ENCODE data around the gene CR1L. TPM values are rescaled to one million over a fixed set of nuclear protein-coding genes. Genes with fewer than 3 reads are reported as not detected.

CR1L gene
- under 1 TPM in 2 of 5 donors, not detected in 3; 0.20 to 0.37 TPM for total RNA-seq
- total RNA-seq (2013): not detected
- 0 to 0.14 (median 0) reads per million in 29 experiments for total RNA-seq

DNA sequence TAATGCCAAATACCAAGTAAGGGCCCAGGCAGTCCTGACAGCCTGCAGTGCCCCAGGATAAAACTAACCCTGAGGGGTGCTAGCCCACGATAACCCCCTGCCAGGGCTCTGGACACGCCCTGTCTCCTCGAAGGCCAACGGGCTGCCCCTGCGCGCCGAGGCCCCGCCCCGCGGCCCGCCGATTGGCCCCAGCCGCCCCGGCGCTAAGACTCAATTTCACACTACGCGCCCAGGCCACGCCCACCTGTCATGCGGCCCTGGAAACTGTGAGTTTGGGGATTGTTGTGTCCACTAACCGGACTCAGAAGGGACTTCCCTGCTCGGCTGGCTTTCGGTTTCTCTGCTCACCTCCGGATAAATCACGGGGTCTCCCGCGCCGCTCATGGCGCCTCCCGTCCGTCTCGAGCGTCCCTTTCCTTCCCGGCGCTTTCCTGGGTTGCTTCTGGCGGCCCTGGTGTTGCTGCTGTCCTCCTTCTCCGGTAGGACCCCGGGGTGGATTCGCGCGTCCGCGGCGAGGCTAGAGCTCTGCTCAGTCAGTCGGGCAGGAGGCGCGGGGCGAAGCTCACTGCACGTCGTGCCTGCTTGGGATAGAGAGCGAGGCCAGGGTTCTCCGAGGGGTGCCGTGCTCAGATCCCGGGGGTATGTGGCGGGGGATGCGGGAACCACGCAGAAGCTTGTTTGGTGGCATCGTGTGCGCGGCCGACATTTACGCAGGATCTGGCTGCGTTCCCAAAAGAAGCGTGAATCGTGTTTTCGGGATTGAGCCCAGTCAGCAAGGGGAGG, at the start of gene CR1L:
Gene CR1L, plus strand, starts transcription at position 282 of the 783 bp plus-strand sequence. Its CDS starts 101 bp downstream, at position 383.
- ATAC-seq (replicated peaks in 1 of 4): peak; percentile 94 to 100 (median 97)
- H3K9me3 Mint-ChIP-seq: no peaks in the 10 kb centered on the region
- Histone ChIP-seq H3K36me3 (ENCODE audit: control insufficient read depth in 2 of 2, extremely low read depth in 1 of 2, insufficient read depth in 1 of 2, low read length in 1 of 2) (no peaks in the 10 kb centered on the region), H3K9me3 (no peaks in the 10 kb centered on the region), H3K4me1 (ENCODE audit: control insufficient read depth in 1 of 2, extremely low read depth in 1 of 2, insufficient read depth in 2 of 2, low read length in 2 of 2) (peaks cover 0 to 13% of the 10 kb centered on the region in 2 experiments), H3K27ac (ENCODE audit: low read length) (no peak within 1 kb of the TSS), H3K27me3 (replicated peaks in 1 of 2; ENCODE audit: control insufficient read depth in 2 of 2, extremely low read depth in 1 of 2, insufficient read depth in 2 of 2, low read length in 1 of 2) (peaks cover 0 to 11% of the 10 kb centered on the region in 2 experiments), H3K4me3 (ENCODE audit: control insufficient read depth in 1 of 2, extremely low read depth in 1 of 2, low read length in 1 of 2) (peak within 1 kb of the TSS; percentile 58 to 69)
- WGBS (ENCODE audit: insufficient coverage): 22% methylated on average over 65 of the region's 65 CpGs
- peak within 1 kb of the TSS; percentile 74 to 79 (median 74) for H3K4me3 Mint-ChIP-seq
- POLR2A ChIA-PET: no interaction called here
- no peak within 1 kb of the TSS for H3K27ac Mint-ChIP-seq
- CTCF ChIA-PET: no interaction called here
- peaks cover 8 to 19% of the 10 kb centered on the region in 2 donors for H3K27me3 Mint-ChIP-seq
- H3K4me1 Mint-ChIP-seq: peaks cover 6 to 11% (median 8%) of the 10 kb centered on the region in 3 donors
- peak; percentile 30 to 79 (median 65) for DNase-seq
- H3K36me3 Mint-ChIP-seq: no peaks in the 10 kb centered on the region

GRCh38 chr1:207603777-207604176, 41.2 kb upstream of the CR1L start:
- no peaks in the 10 kb centered on the region for H3K27me3 ChIP-seq (replicated peaks in 1 of 2; ENCODE audit: control insufficient read depth in 2 of 2, extremely low read depth in 1 of 2, insufficient read depth in 2 of 2, low read length in 1 of 2)
- Mint-ChIP-seq H3K9me3 (no peaks in the 10 kb centered on the region), H3K27ac (no peak overlapping the region), H3K4me1 (no peaks in the 10 kb centered on the region), H3K36me3 (no peaks in the 10 kb centered on the region), H3K4me3 (no peak overlapping the region), H3K27me3 (peaks cover 3 to 8% of the 10 kb centered on the region in 2 donors)
- no peak for ATAC-seq (replicated peaks in 1 of 4)
- H3K36me3 ChIP-seq (ENCODE audit: control insufficient read depth in 2 of 2, extremely low read depth in 1 of 2, insufficient read depth in 1 of 2, low read length in 1 of 2): no peaks in the 10 kb centered on the region
- CTCF ChIA-PET: no interaction called here
- no peak overlapping the region for H3K4me3 ChIP-seq (ENCODE audit: control insufficient read depth in 1 of 2, extremely low read depth in 1 of 2, low read length in 1 of 2)
- no peak for DNase-seq
- no peaks in the 10 kb centered on the region for H3K4me1 ChIP-seq (ENCODE audit: control insufficient read depth in 1 of 2, extremely low read depth in 1 of 2, insufficient read depth in 2 of 2, low read length in 2 of 2)
- WGBS (ENCODE audit: insufficient coverage): 90% methylated on average over 2 of the region's 6 CpGs
- POLR2A ChIA-PET: no interaction called here
- H3K9me3 ChIP-seq: no peaks in the 10 kb centered on the region
- no peak overlapping the region for H3K27ac ChIP-seq (ENCODE audit: low read length)

- Mint-ChIP-seq H3K9me3 (no peaks in the 10 kb centered on the region), H3K27me3 (peaks cover 0 to 8% of the 10 kb centered on the region in 2 donors), H3K4me3 (no peak overlapping the region), H3K4me1 (no peaks in the 10 kb centered on the region), H3K27ac (no peak overlapping the region), H3K36me3 (peaks cover 5% of the 10 kb centered on the region)
- ATAC-seq (replicated peaks in 1 of 4) (no peak), DNase-seq (no peak)
- no peaks in the 10 kb centered on the region for H3K27me3 ChIP-seq (replicated peaks in 1 of 2; ENCODE audit: control insufficient read depth in 2 of 2, extremely low read depth in 1 of 2, insufficient read depth in 2 of 2, low read length in 1 of 2)
- ChIA-PET CTCF (interaction anchor here in 1 of 2 donors (0.8 to 1.6 kb wide), 2 partner anchors 15 to 191 kb away, joined by 3 read pairs; no protein-coding TSS in a partner anchor), POLR2A (no interaction called here)
- H3K4me3 ChIP-seq (ENCODE audit: control insufficient read depth in 1 of 2, extremely low read depth in 1 of 2, low read length in 1 of 2): no peak overlapping the region
- no peaks in the 10 kb centered on the region for H3K9me3 ChIP-seq
- H3K36me3 ChIP-seq (ENCODE audit: control insufficient read depth in 2 of 2, extremely low read depth in 1 of 2, insufficient read depth in 1 of 2, low read length in 1 of 2): no peaks in the 10 kb centered on the region
- WGBS (ENCODE audit: insufficient coverage): 100% methylated on average over 1 of the region's 7 CpGs
- no peaks in the 10 kb centered on the region for H3K4me1 ChIP-seq (ENCODE audit: control insufficient read depth in 1 of 2, extremely low read depth in 1 of 2, insufficient read depth in 2 of 2, low read length in 2 of 2)
- H3K27ac ChIP-seq (ENCODE audit: low read length): no peak overlapping the region
These were observed 39.2 kb upstream of the CR1L start for GRCh38 chr1:207605444-207606361.

- CTCF ChIA-PET: interaction anchor here in 1 of 2 donors (1.6 kb wide), 1 partner anchor 14 kb away, joined by 3 read pairs; no protein-coding TSS in a partner anchor
- Histone ChIP-seq H3K36me3 (ENCODE audit: control insufficient read depth in 2 of 2, extremely low read depth in 1 of 2, insufficient read depth in 1 of 2, low read length in 1 of 2) (no peaks in the 10 kb centered on the region), H3K27me3 (replicated peaks in 1 of 2; ENCODE audit: control insufficient read depth in 2 of 2, extremely low read depth in 1 of 2, insufficient read depth in 2 of 2, low read length in 1 of 2) (no peaks in the 10 kb centered on the region), H3K4me3 (ENCODE audit: control insufficient read depth in 1 of 2, extremely low read depth in 1 of 2, low read length in 1 of 2) (no peak overlapping the region), H3K27ac (ENCODE audit: low read length) (no peak overlapping the region), H3K9me3 (no peaks in the 10 kb centered on the region), H3K4me1 (ENCODE audit: control insufficient read depth in 1 of 2, extremely low read depth in 1 of 2, insufficient read depth in 2 of 2, low read length in 2 of 2) (no peaks in the 10 kb centered on the region)
- Mint-ChIP-seq H3K9me3 (no peaks in the 10 kb centered on the region), H3K27me3 (peaks cover 0 to 8% of the 10 kb centered on the region in 2 donors), H3K27ac (no peak overlapping the region), H3K36me3 (peaks cover 5% of the 10 kb centered on the region), H3K4me1 (no peaks in the 10 kb centered on the region), H3K4me3 (no peak overlapping the region)
- POLR2A ChIA-PET: no interaction called here
- DNase-seq: no peak
- WGBS (ENCODE audit: insufficient coverage): no CpG with 5 or more reads among the region's 2 CpGs
- no peak for ATAC-seq (replicated peaks in 1 of 4)
These were observed 38.6 kb upstream of the CR1L start for GRCh38 chr1:207606362-207606755.

DNA sequence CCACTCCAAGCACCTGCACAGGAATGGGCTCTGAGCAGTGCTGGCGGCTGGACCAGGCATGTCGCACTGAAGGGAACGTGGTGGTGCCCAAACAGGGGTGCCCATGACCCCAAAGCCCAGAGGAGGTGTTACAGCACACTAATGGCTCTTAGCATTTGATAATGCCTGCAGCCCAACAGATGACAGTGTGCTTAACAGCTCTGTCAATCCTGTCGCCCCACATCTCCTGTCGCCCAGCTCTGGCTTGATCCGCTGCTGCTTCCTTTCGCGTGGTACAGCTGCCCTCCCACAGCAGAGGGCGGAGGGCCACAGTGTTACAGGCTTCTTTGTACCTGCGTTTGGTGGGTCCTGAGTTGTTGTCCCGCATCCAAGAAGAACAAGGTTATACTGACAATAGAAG, 32.2 kb upstream of the CR1L start:
- peaks cover 4 to 10% of the 10 kb centered on the region in 2 donors for H3K27me3 Mint-ChIP-seq
- H3K4me3 Mint-ChIP-seq: no peak overlapping the region
- H3K9me3 ChIP-seq: no peaks in the 10 kb centered on the region
- H3K27ac ChIP-seq (ENCODE audit: low read length): no peak overlapping the region
- H3K27me3 ChIP-seq (replicated peaks in 1 of 2; ENCODE audit: control insufficient read depth in 2 of 2, extremely low read depth in 1 of 2, insufficient read depth in 2 of 2, low read length in 1 of 2): peaks cover 0 to 9% of the 10 kb centered on the region in 2 experiments
- no peak overlapping the region for H3K4me3 ChIP-seq (ENCODE audit: control insufficient read depth in 1 of 2, extremely low read depth in 1 of 2, low read length in 1 of 2)
- ATAC-seq (replicated peaks in 1 of 4): no peak
- H3K4me1 Mint-ChIP-seq: no peaks in the 10 kb centered on the region
- no peaks in the 10 kb centered on the region for H3K36me3 ChIP-seq (ENCODE audit: control insufficient read depth in 2 of 2, extremely low read depth in 1 of 2, insufficient read depth in 1 of 2, low read length in 1 of 2)
- no peak overlapping the region for H3K27ac Mint-ChIP-seq
- no peak for DNase-seq
- no peaks in the 10 kb centered on the region for H3K9me3 Mint-ChIP-seq
- ChIA-PET CTCF (no interaction called here), POLR2A (no interaction called here)
- peaks cover 5% of the 10 kb centered on the region for H3K36me3 Mint-ChIP-seq
- WGBS (ENCODE audit: insufficient coverage): 78% methylated on average over 11 of the region's 11 CpGs
- no peaks in the 10 kb centered on the region for H3K4me1 ChIP-seq (ENCODE audit: control insufficient read depth in 1 of 2, extremely low read depth in 1 of 2, insufficient read depth in 2 of 2, low read length in 2 of 2)

DNA sequence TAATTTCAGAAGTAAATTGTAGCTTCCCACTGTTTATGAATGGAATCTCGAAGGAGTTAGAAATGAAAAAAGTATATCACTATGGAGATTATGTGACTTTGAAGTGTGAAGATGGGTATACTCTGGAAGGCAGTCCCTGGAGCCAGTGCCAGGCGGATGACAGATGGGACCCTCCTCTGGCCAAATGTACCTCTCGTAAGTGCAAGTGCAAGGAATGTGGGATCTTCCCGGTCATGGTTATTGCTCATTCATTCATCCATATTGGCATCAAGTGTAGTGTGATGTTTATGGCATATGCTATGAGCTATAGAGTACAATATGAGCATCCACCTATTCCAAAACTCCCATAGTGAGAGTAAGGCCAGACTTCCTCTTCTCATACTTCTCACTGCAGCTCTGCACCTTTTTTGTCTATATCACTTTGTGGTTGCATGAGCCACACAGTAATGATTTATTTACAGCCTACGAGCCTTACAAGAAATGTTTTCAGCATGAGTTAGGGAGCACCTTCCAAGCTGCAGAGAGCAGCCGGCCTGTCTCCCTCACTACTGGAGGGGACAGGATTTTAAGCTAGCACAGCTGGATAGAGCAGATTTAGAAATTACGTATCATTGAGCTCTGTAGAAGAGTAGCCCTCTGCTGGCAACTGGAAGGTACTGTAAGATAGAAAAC, 24.9 kb upstream of the CR1L start:
- ChIA-PET CTCF (interaction anchor here in 1 of 2 donors (0.6 to 1.3 kb wide), 6 partner anchors 9 to 177 kb away, joined by 3 to 6 read pairs (median 4); no protein-coding TSS in a partner anchor), POLR2A (no interaction called here)
- DNase-seq: peak in 6 of 35 experiments; percentile 3 to 48 (median 6)
- peak; percentile 67 to 87 (median 78) for ATAC-seq (replicated peaks in 1 of 4)
- H3K4me1 Mint-ChIP-seq: peaks cover 0 to 5% (median 2%) of the 10 kb centered on the region in 3 donors
- H3K9me3 Mint-ChIP-seq: peaks cover 0 to 1% (median 0%) of the 10 kb centered on the region in 3 donors
- H3K36me3 Mint-ChIP-seq: peaks cover 2% of the 10 kb centered on the region
- Histone ChIP-seq H3K9me3 (no peaks in the 10 kb centered on the region), H3K27ac (ENCODE audit: low read length) (no peak overlapping the region), H3K4me3 (ENCODE audit: control insufficient read depth in 1 of 2, extremely low read depth in 1 of 2, low read length in 1 of 2) (no peak overlapping the region), H3K4me1 (ENCODE audit: control insufficient read depth in 1 of 2, extremely low read depth in 1 of 2, insufficient read depth in 2 of 2, low read length in 2 of 2) (no peaks in the 10 kb centered on the region), H3K27me3 (replicated peaks in 1 of 2; ENCODE audit: control insufficient read depth in 2 of 2, extremely low read depth in 1 of 2, insufficient read depth in 2 of 2, low read length in 1 of 2) (peaks cover 0 to 4% of the 10 kb centered on the region in 2 experiments), H3K36me3 (ENCODE audit: control insufficient read depth in 2 of 2, extremely low read depth in 1 of 2, insufficient read depth in 1 of 2, low read length in 1 of 2) (no peaks in the 10 kb centered on the region)
- no peak overlapping the region for H3K4me3 Mint-ChIP-seq
- no peak overlapping the region for H3K27ac Mint-ChIP-seq
- 83% methylated on average over 1 of the region's 7 CpGs for WGBS (ENCODE audit: insufficient coverage)
- H3K27me3 Mint-ChIP-seq: peaks cover under 1 to 4% of the 10 kb centered on the region in 2 donors
